Cardiac muscle cell (in vitro differentiated cells and primary cell): ENCODE results near the gene GOLGB1. TPM values are rescaled to one million over a fixed set of nuclear protein-coding genes. Genes with fewer than 3 reads are reported as not detected.
"Not testable (repeated sequence)": the region's sequence is repeated elsewhere in the genome, so short reads cannot be mapped to it uniquely, and the experiment has no call there.

Experiments used
- DNase-seq, 2 donors: peaks; one replicate each; pipeline versions ENCODE4 v3.0.0 to v3.0.0-alpha.2; 2010 to 2017; ENCODE audit warnings: low read depth in 1 of 2, low spot score in 1 of 2
- H3K27ac ChIP-seq: fragments of 200-600 bp; sonication (generic); 2 replicates; pipeline ENCODE4 v1.5.1; 2016
- H3K27me3 ChIP-seq: fragments of 200-600 bp; sonication (generic); 2 replicates; pipeline ENCODE4 v1.6.0; 2016; ENCODE audit warnings: control low read depth
- H3K36me3 ChIP-seq: fragments of 200-600 bp; sonication (generic); 2 replicates; pipeline ENCODE4 v1.5.1; 2016; ENCODE audit warnings: control low read depth
- H3K4me1 ChIP-seq: fragments of 200-600 bp; sonication (generic); 2 replicates; pipeline ENCODE4 v1.8.1; 2017; ENCODE audit warnings: low read depth, mild to moderate bottlenecking, mixed run types
- H3K4me3 ChIP-seq: fragments of 200-600 bp; sonication (generic); 2 replicates; pipeline ENCODE4 v1.5.1; 2016; ENCODE audit warnings: mild to moderate bottlenecking
- H3K9me3 ChIP-seq: fragments of 200-600 bp; sonication (generic); 2 replicates; pipeline ENCODE4 v1.5.1; 2017; ENCODE audit warnings: low read depth, mild to moderate bottlenecking, control low read depth
- CTCF ChIP-seq: IDR thresholded peaks from 2 replicates; pipeline ENCODE4 v1.5.1; 2012; ENCODE audit warnings: low read depth, mild to moderate bottlenecking, low read length
- polyA plus RNA-seq: library from polyadenylated mRNA; unstranded; fragments of >200 nt; fragmentation: Nextera tagmentation; extraction: Ambion mirVana; gene quantifications from 2 replicates; pipeline ENCODE4 v1.2.1, GENCODE V29; 2016
- total RNA-seq: library from RNA; depleted of rRNA; stranded (reverse); fragments of >200 nt; gene quantifications from 2 replicates; pipeline ENCODE4 v1.2.3, GENCODE V29; 2016

The GOLGB1 gene
- total and polyA plus RNA-seq, 2 experiments from 2014 or later, result 46.1 to 48.8 TPM

DNA sequence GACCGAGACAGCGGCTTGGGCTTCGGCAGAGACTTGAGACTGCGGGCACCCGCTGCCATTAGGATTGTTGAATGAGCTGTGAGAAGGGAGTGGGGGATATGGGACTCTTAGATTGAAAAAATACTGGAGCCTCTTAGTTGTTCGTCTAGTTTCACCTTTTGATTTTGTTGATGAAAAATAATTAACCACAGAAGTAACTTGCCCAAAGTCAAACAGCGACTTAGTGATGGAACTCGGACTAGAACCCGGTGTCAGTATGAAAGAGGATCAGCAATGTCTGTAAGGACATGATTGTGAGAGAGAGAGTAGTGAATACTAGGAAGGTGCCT lies 510 bp upstream of the GOLGB1 start:
- TF ChIP-seq CTCF, result no peak
- Histone ChIP-seq H3K9me3 (no peaks in the 10 kb centered on the region), H3K27ac (peak overlapping the region; percentile 84), H3K4me3 (peak overlapping the region; percentile 81), H3K4me1 (peaks cover 12% of the 10 kb centered on the region), H3K36me3 (no peaks in the 10 kb centered on the region), H3K27me3 (no peaks in the 10 kb centered on the region)
- DNase-seq, result no peak

DNA sequence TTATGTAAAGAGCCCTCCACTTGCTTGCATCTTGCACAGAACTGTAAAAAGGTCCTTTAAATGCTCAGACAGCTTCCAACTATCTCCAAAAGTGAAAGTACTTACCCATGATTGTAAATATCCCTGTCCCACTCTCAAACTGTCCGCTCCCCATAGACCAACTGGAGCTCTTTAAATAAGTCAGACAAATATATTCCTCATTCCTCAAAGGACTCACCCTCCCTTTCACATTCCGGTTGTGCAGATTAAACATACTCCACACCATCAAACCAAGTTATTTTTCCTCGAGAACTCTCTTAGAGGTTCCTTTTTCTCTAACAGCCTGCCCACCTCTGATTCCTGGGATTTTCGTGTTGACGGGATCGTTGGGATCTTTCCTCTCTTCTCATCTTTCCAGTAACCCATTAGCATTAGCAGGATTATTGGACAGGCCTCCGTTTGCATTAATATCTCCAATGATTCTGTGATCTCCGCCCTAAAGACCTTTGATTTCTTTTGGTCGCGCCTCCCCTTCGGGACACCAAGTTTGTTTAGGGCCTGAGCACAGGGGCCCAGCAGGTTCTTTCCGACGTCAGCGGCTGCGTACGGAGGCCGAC lies 763 bp downstream of the GOLGB1 start:
- H3K9me3 ChIP-seq, result no peaks in the 10 kb centered on the region
- TF ChIP-seq CTCF, result no peak
- peak overlapping the region; percentile 81 for H3K4me3 ChIP-seq
- H3K27me3 ChIP-seq, result no peaks in the 10 kb centered on the region
- no peaks in the 10 kb centered on the region for H3K36me3 ChIP-seq
- peak overlapping the region; percentile 97 for H3K27ac ChIP-seq
- peaks cover 12% of the 10 kb centered on the region for H3K4me1 ChIP-seq
- DNase-seq, result peak in 1 of 2 donors; percentile 75

GRCh38 chr3:121747976-121748375 lies 1.6 kb downstream of the GOLGB1 start:
- TF ChIP-seq CTCF, result no peak
- Histone ChIP-seq H3K36me3 (no peaks in the 10 kb centered on the region), H3K4me3 (peak overlapping the region; percentile 81), H3K4me1 (peaks cover 12% of the 10 kb centered on the region), H3K27me3 (no peaks in the 10 kb centered on the region), H3K27ac (peak overlapping the region; percentile 97), H3K9me3 (no peaks in the 10 kb centered on the region)
- no peak for DNase-seq

- H3K27ac ChIP-seq, DNase-seq, H3K4me1 ChIP-seq, H3K4me3 ChIP-seq, H3K36me3 ChIP-seq, H3K27me3 ChIP-seq, H3K9me3 ChIP-seq: not testable (repeated sequence)
Observed at GRCh38 chr3:121743106-121743505, 6.4 kb downstream of the GOLGB1 start.

DNA sequence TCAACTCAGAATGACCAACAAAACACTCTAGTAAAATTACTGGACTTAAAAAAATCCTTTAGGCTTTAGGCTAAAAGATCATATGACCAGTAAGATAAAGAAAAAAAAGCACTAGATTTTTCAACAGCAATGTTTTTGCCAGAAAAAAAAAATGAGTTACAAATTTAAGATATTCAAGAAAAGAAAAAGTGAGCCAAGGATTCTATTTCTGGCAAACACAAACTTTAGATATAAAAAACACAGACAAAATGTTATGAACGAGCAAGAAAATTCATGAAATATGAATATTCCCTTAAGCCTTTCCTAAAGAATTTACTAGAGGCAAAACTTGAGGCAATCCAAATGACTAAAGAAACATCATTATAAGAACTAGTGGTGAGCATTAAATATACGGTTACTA lies 8.6 kb downstream of the GOLGB1 start:
- no peaks in the 10 kb centered on the region for H3K27me3 ChIP-seq
- H3K27ac ChIP-seq, result no peak overlapping the region
- no peaks in the 10 kb centered on the region for H3K9me3 ChIP-seq
- no peaks in the 10 kb centered on the region for H3K4me1 ChIP-seq
- no peaks in the 10 kb centered on the region for H3K36me3 ChIP-seq
- DNase-seq, result no peak
- no peak overlapping the region for H3K4me3 ChIP-seq
- no peak for TF ChIP-seq CTCF

- no peak for DNase-seq
- no peak overlapping the region for H3K27ac ChIP-seq
- H3K4me1 ChIP-seq, result no peaks in the 10 kb centered on the region
- no peak overlapping the region for H3K4me3 ChIP-seq
- H3K36me3 ChIP-seq, result no peaks in the 10 kb centered on the region
- no peak for TF ChIP-seq CTCF
- no peaks in the 10 kb centered on the region for H3K9me3 ChIP-seq
- no peaks in the 10 kb centered on the region for H3K27me3 ChIP-seq
Observed at GRCh38 chr3:121739902-121740301, 9.6 kb downstream of the GOLGB1 start.
